NCI-H1048 (cell line): ENCODE results near the gene C11orf16.
A peak's percentile ranks its signal among the peaks of the same experiment; 100 is the strongest.
"Not testable (repeated sequence)": the region's sequence is repeated elsewhere in the genome, so short reads cannot be mapped to it uniquely, and the experiment has no call there.

Experiments
- DNase-seq: peaks from one replicate; lab custom pipeline; 2025; lab: John Stamatoyannopoulos, UW

C11orf16 gene

DNA sequence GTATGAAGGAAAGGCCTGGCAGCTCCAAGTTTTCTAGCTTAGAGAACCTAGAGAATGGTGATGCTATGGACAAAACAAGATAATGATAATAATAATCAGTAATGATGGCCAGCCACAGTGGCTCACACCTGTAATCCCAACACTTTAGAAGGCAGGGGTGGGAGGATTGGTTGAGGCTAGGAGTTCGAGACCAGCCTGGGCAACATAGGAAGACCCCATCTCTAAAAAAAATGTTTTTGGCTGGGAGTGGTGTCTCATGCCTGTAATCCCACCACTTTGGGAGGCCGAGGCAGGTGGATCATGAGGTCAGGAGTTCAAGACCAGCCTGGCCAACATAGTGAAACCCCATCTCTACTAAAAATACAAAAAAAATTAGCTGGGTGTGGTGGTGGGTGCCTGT is 3.0 kb upstream of the C11orf16 start:
- DNase-seq = not testable (repeated sequence)

DNA sequence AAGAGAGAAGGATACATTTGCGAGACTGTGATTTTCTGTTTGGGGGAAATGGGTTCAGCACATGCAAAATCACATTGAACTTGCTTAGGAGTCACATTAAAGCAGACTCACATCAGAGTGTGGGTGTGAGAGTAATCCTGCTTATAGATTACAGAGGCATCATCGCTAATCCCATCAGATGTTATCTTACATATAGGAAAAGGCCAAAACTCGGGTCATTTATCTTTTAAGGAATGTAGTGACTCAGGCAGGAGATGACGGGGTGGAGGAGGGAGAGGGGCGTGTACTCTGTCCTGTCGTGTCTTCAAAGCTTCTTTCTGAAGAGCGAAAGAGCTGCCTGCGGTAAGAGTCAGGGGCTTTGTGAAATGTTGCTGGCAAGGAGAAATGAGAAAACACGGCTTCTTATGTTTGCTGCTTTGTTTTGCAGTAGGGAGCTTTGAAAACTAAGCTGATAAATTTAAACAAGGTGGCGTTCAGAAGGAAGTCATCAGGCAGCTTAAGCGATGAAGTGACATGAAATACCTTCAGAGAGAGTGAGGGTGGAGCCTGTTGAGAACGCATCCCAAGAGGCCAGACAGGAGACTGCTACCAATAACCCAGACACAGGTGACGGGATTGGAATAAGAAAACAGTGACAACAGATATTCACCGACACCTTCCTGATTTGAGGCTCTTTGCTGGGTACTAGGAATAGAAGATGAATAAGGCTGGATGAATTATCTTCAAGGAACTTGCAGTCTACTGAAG is 2.2 kb upstream of the C11orf16 start:
- DNase-seq = no peak

DNA sequence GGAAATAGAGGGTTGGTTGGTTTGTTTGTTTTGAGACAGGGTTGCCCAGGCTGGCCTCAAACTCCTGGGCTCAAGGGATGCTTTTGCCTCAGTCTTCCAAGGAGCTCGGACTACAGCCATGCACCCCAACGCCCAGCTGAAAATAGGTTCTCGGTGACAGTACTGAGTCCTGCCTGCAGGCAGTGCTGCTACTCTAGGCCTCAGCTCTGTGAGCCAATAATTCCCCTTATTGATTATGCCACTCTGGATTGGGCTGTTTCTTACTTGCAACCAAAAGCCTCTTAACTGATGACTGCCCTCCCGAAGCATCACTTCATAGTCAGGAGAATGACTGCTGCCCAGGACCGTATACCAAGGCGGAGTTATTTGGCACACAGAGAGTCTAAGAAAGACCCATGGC is 1.2 kb upstream of the C11orf16 start:
- DNase-seq = no peak

DNA sequence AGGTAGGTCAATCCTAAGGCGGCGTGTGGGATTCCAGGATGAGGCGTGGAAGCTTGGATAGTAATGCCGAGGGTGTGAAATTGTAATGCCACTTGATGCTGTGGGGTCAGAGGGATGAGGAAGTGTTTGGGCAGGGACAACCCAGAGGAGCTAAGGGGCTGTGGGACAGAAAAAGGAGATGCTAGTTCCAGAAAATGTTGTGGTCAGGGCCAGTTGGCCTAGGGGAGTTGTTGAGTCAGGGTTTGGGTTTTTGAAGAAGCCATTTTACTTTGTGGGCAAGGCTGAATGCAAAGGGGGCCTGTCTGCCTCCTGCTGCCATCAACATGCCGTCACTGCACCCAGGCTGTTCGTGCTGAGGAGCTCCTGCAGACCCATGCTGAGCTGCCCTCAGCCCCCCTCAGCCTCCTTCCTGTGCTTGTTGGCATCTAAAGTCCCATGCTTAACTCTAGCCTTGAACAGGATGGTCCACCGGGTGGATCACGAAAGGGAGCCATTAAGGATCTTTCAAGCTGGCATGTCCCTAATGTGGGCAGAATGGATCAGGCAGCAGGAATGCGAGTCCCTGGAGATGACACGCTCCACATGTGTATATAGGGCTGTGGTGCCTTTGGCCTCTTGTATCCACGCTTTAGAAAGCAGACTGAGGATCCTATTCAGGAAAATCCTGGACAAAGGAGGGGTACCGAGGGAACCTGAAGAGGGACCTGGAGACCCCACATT is 2.1 kb downstream of the C11orf16 start:
- no peak for DNase-seq

DNA sequence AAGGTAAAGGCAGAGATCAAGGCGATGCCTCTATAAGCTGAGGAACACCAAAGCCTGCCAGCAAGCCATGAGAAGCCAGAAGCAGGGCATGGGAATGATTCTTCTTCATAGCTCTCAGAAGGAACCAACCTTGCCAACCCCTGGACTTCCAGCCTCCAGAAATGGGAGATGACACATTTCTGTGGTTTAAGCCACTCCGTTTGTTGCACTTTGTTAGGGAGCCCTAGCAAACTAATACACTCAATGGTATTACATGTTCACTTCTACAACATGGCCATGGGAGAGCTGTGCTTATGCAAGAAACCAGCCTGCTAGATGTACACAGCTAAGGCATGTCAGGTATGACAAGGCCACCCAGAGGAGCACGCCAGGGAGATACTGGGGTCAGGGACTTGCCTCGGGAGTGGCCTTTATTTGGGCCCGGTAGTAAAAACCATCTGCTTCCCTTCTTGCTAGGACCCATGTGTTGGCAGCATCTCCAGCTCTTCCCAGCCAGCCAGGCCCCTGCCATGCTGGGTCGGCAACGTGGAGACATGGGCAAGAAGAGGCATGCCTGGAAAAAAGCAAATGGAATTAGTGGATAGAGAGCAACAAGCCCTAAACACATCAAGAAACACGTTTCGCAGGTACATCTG is 3.6 kb downstream of the C11orf16 start:
- DNase-seq = no peak

DNA sequence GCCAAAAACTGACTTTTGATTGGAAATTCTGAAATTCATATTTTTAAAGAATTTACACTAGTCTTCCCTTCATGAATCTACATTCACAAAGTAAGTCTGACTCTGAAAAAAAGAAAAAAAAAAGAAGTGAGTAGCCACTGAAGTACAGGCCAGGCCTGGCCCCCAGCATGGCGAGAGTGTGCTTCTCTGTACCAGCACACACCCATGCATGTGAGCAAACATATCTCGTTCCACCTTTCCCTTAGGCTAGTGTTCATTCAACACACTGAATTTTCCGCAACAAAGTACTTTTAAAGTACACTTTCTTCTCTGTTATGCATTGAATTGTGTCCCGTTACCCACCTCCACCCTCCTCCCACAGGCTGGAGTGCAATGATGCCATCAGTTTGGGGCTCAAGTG is 4.5 kb downstream of the C11orf16 start:
- DNase-seq = no peak

DNA sequence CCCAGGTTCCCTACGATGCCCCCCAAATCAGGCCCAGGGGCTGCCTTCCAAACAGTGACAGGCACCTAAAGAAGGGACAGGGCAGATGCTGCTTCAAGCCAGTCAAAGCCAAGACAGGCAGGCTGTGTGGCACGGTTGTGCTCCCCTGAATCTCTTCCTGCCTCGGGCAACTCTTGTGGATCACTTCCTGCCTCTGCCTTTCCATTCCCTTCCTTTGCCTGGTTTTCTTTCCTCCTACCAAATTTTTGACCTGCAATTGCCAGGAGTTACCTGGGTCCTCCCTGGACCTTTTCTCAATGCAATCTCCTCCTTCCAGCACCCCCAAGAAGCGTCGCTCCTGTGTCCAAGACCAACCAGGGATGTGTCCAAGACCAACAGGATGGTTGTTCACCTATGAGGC is 5.5 kb downstream of the C11orf16 start:
- DNase-seq = no peak

DNA sequence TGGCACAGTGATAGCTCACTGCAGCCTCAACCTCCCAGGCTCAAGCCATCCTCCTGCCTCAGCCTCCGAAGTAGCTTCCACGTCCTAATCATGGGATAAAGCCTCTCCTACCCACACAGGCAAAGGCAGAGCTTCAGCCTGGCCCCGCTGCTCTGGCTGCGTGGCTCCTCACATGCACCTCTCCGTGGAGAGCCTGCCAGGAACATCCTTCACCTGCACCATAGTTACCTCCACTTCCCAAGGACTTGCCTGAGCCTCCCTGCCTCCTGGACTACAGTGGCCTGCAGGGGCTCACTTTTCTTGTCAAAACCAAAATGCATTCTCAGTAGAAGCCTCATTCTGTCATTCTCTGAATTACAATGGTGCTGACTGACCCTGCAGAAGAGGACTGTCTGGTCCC is 6.5 kb downstream of the C11orf16 start:
- DNase-seq = no peak

DNA sequence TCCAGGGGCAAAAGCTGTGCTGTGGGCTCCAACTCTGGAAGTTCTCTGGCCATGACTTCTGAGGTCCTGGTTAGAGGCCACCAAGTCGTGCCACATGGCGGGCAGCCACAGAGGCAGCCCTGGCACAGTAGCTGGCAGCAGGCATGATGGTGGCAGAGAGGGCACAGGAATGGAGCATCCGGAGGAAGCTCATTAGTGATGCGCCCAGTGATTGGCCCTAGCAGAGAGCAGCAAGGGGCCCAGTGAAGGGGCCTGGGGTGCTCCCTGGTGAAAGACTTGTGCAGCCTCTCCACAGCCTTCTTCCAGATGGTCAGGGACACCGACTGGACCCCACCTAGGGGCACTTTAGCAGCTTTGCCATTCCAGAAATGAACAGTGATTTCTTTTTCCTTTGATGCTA is 7.0 kb downstream of the C11orf16 start:
- DNase-seq = no peak

DNA sequence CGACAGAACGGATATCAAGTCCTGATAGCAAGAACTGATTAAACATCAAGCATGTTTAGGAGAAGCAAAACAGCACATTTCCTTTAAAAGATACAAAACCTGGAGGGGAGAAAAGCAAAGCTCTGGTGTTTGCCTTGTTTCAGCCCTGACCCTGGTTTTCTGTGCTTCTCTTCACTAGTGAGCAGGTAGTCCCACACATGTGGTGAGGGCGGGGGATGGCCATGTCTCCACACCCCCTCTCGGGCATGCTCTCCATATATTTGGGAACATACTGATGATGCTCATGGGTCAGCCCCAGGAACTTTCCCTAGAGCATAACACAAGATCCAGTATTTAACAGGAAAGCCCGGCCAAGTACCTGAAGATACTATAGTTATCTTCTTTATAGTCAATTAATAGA is 10.1 kb downstream of the C11orf16 start:
- DNase-seq = no peak

DNA sequence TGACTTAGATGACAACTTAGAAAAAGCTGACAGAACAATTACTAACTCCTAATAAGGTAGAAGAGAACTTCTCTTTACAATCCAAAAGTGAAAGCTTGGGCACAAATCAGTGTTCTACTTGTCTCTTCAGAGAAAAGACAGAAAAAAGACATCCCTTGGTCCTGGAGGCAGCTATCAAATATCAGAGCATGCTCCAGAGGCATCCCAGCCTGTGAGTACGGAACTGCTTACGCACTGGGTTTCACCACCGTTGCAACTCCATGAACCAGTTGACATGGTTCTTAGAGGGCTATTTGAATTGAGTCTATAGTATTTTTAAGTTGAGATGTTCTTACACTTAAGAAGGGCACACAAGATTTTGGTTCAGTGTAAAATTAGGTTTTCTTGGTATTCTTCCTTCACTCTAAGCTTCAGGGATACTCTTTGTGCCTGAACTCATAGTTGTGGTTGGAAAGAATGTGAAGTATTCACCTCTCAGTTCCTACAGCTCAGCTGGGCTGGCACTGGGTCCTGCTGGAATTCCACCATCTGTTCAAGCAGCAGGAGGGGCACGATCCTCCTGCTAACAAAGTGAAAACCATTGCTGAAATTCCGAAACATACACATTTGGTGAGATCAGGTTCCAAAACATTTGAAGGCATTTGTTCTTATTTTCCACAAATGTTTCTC is 15.5 kb downstream of the C11orf16 start:
- DNase-seq = no peak

DNA sequence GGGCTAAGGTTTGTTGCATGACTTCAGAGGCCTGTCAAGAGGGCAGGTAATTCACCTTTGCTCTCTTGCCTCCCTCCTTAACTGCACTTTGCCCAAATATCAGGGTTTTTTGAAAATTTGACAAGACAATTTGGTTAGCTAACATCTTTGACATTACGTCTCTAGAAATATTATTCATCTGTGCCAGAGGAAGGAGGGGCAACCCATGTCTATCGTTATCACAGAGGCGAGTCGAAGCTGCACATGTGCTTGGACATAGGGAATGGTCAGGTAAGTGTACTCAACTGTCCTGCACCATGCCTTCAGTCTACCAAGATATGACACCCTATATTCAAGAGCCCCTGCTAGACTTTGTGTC is 18.1 kb downstream of the C11orf16 start:
- DNase-seq = no peak

DNA sequence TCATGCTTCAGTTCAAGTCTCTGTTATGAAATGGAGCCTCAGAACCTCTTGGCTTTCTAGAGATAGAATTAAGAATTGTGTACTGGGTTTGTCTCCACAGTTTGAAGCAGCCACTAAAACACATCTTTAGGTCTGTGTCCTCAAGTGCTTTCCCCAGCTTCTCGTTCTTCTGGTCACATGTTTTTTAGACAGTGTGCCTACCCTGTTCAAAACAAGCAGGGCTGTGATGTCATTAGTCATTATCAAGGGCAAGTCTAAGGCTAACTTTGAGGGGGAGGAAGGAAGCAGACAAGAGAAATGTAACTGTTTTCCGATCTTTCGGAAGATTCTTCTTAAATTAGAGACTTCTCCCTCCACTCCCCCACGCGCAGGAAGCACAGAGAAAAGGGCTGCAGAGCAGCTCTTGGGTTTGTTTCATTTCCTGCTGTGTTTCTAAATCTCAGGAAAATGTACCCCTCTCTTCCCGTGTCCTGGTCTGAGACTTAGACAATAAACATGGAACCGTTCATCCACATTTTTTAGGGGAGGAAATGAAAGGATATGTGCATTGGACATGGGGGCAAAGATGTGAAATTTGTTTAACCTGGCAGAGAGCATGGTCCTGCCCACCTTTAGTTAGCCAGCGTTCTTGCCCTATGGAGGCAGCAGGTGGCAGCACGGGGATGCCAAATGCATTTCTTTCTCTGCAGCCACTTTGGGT is 18.6 kb downstream of the C11orf16 start:
- no peak for DNase-seq

DNA sequence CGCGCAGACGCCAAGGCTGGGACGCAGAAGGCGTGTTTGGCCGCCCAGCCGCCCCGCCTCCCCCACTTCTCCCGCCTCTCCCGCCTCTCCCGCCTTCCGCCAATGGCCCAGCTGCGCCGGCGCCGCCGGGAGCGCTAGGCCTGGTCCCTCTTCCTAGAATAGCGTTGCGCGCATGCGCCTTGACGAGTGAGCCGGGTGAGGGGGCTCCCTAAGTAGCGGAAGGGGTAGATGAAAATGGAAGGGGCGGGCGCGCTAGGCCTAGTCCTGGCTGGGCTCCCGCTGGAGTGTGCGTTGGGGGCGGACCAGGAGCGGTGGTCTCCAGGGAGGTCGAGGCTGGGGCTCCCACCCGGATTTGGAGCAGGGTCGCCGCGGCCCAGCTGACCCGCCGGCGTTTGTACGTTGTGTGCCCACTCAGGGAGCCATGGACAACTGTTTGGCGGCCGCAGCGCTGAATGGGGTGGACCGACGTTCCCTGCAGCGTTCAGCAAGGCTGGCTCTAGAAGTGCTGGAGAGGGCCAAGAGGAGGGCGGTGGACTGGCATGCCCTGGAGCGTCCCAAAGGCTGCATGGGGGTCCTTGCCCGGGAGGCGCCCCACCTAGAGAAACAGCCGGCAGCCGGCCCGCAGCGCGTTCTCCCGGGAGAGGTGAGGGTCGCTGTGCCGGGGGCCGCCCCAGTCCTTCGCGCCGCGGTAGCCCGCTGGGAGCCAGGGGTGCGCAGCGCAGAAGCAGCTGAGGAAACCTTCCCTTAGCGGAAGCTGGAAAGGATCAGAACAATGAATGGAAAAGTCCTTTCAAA is 21.5 kb downstream of the C11orf16 start, which contains the start of gene AKIP1:
Gene AKIP1 (plus strand): TSS at position 161 of the 795 bp plus-strand sequence. CDS start 261 bp downstream, at position 422.
- peak; percentile 94 for DNase-seq

DNA sequence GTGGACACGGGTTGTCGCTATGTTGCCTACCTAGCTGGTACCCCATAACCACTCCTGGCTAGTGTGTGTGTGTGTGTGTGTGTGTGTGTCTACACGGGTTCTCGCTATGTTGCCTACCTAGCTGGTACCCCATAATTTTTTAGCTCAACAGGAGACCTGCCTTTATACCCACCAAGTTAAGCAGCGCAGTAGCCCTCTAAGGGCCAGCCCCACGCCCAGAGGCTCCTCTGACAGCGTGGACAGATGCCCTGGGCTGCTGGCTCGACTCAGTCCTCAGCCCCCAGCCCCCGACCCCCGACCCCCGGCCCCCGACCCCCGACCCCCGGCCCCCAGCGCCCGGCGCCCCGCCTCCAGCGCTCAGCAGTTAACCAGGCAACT is 22.1 kb downstream of the C11orf16 start:
- DNase-seq = no peak

DNA sequence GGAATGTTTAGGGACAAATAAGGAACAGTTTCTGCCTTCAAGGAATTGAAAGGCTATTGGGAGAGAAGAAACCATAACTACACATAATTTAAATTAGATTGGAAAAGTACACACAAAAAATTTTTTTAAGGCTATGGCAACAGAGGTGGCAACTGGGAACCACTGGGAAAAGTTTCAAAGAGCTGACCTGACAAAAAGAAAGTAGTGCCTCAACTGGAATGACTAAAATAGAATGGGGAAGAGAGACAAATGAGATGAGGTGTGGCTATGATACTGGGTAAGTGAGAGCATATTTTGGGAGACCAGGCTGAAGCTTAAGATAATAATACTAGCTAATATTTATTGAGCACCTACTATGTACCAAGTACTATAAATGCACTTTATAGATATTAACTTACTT is 24.6 kb downstream of the C11orf16 start:
- DNase-seq = no peak

DNA sequence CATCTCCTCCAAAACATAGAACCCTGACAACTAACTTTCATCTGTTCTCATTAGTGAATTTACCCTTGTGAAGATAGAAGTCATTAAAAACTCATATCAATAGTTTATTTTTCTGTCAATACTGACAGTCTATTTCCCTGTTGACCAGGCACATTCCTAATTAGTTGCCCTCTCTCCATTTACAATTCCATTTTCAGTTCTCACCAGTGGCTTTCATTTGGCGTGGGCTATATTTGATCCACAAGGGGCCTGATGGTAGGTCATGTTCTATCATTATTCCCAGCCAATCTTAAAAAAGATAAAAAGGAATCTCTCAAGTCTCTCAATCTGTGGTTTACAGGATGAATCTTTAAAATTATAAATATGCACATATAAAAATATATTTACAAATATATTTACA is 25.6 kb downstream of the C11orf16 start:
- no peak for DNase-seq

DNA sequence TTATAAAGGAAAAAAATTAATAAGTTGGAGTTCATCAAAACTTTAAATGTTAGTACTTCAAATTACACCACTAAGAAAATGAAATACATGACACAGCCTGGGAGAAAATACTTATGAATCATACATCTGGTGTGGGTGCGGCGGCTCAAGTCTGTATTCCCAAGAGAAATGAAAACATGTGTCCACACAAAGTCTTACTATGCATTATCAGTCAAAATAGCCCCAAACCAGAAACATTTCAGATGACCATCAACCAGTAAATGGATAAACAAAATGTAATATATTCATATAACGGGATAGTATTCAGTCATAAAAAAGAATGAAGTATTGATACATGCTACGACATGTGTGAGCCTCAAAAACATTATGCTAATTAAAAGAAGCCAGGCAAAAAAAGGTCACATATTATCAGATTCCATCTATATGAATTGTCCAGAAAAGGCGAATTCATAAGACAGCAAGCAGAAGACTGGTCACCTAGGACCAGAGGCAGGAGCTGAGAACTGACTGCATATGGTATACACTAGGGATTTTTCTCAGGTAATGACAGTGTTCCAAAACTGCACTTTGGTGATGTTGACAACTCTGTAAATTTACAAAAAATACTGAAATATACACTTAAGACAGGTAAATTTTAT is 27.1 kb downstream of the C11orf16 start:
- DNase-seq = no peak

DNA sequence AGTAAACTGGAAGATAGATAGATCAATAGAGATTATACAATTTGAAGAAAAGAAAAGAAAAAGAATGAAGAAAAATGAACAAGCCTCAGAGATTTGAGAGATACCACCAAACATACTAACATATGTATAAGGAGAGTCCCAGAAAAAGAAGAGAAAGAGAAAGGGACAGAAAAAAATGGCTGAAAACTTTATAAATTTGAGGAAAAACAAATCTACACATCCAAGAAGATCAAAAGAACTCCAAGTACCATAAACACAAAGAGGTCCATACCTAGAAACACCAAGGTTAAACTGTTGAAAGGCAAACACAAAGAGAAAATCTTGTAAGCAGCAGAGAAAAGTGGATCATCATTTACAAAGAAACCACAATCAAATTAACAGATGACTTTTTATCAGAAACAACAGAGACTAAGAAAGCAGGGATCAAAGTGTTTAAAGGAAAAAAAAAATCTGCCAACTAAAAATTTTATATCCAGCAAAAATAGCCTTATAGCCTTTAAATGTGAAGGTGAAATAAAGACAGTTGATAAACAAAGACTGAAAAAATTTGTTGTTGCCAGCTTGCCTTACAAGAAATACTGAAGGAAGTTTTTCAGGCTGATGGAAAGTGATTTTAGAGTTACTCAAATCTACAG is 33.5 kb downstream of the C11orf16 start:
- DNase-seq = no peak

DNA sequence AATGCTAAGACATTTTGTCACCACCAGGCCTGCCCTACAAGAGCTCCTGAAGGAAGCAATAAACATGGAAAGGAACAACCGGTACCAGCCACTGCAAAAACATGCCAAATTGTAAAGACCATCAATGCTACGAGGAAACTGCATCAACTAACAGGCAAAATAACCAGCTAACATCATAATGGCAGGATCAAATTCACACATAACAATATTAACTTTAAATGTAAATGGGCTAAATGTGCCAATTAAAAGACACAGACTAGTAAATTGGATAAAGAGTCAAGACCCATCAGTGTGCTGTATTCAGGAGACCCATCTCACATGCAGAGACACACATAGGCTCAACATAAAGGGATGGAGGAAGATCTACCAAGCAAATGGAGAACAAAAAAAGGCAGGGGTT is 41.6 kb downstream of the C11orf16 start:
- DNase-seq = not testable (repeated sequence)
